HL-60 (cell line): ENCODE measurements around the gene KRT9.

Source experiments
- GABPA ChIP-seq: IDR thresholded peaks from 2 replicates; pipeline ENCODE4 v1.6.1; 2012; ENCODE audit warnings: low read depth
- POLR2AphosphoS5 ChIP-seq: IDR thresholded peaks from 2 replicates; pipeline ENCODE4 v1.6.1; 2012; ENCODE audit warnings: low read depth
- TF ChIP-seq, protein P1 (sequence below): IDR thresholded peaks from one replicate; pipeline ENCODE4 v1.5.1; 2011; ENCODE audit warnings: low read length, control low read depth, inconsistent platforms; ENCODE audit not compliant: insufficient read depth
- TF ChIP-seq, protein P2 (sequence below): IDR thresholded peaks from 2 replicates; pipeline ENCODE4 v1.6.1; 2012; ENCODE audit warnings: low read depth; ENCODE audit not compliant: insufficient replicate concordance

DNA sequence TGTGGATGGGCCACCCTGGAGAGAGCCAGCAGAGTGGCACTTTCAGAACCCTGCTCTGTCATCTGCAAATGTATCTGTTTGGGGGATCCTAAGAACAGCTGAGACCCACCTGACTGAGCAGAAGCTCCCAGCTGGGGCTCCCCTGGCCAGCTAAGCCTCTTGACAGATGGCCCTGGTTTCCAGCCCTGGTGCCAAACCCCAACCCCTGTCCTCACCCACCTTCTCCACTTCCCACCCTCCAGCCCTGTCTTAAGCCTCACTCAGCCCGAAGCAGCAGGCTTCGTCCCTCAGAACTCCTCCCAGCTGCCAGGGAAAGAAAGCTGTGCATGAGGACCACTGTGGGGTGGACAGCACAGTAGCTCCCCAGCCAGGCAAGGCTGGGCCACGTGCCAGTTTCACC is 3.5 kb upstream of the KRT9 start:
- TF ChIP-seq POLR2AphosphoS5 (no peak), GABPA (no peak)
- TF ChIP-seq, protein P1, sequence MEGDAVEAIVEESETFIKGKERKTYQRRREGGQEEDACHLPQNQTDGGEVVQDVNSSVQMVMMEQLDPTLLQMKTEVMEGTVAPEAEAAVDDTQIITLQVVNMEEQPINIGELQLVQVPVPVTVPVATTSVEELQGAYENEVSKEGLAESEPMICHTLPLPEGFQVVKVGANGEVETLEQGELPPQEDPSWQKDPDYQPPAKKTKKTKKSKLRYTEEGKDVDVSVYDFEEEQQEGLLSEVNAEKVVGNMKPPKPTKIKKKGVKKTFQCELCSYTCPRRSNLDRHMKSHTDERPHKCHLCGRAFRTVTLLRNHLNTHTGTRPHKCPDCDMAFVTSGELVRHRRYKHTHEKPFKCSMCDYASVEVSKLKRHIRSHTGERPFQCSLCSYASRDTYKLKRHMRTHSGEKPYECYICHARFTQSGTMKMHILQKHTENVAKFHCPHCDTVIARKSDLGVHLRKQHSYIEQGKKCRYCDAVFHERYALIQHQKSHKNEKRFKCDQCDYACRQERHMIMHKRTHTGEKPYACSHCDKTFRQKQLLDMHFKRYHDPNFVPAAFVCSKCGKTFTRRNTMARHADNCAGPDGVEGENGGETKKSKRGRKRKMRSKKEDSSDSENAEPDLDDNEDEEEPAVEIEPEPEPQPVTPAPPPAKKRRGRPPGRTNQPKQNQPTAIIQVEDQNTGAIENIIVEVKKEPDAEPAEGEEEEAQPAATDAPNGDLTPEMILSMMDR, result no peak
- TF ChIP-seq, protein P2, sequence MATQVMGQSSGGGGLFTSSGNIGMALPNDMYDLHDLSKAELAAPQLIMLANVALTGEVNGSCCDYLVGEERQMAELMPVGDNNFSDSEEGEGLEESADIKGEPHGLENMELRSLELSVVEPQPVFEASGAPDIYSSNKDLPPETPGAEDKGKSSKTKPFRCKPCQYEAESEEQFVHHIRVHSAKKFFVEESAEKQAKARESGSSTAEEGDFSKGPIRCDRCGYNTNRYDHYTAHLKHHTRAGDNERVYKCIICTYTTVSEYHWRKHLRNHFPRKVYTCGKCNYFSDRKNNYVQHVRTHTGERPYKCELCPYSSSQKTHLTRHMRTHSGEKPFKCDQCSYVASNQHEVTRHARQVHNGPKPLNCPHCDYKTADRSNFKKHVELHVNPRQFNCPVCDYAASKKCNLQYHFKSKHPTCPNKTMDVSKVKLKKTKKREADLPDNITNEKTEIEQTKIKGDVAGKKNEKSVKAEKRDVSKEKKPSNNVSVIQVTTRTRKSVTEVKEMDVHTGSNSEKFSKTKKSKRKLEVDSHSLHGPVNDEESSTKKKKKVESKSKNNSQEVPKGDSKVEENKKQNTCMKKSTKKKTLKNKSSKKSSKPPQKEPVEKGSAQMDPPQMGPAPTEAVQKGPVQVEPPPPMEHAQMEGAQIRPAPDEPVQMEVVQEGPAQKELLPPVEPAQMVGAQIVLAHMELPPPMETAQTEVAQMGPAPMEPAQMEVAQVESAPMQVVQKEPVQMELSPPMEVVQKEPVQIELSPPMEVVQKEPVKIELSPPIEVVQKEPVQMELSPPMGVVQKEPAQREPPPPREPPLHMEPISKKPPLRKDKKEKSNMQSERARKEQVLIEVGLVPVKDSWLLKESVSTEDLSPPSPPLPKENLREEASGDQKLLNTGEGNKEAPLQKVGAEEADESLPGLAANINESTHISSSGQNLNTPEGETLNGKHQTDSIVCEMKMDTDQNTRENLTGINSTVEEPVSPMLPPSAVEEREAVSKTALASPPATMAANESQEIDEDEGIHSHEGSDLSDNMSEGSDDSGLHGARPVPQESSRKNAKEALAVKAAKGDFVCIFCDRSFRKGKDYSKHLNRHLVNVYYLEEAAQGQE, result no peak
